ENCODE data around the gene CCL8.

The CCL8 gene

GRCh38 chr17:34305606-34306005, 13.6 kb upstream of the CCL8 start:
- Histone ChIP-seq H4K8ac (ENCODE audit: low read depth, low read length) (no peak overlapping the region), H3K36me3 (ENCODE audit: control insufficient read depth in 1 of 2, insufficient read depth in 2 of 2, low read length in 2 of 2) (no peaks in the 10 kb centered on the region), H3K9ac (ENCODE audit: low read length) (no peak overlapping the region), H2BK5ac (ENCODE audit: low read depth, low read length, poor library complexity) (no peak overlapping the region), H3K4me2 (ENCODE audit: low read length) (no peak overlapping the region), H4K12ac (ENCODE audit: low read depth, low read length) (no peak overlapping the region), H3K9me3 (ENCODE audit: insufficient read depth, low read depth, low read length) (no peaks in the 10 kb centered on the region), H3K27ac (ENCODE audit: low read depth, low read length) (no peak overlapping the region), H3K79me1 (ENCODE audit: low read length) (no peaks in the 10 kb centered on the region), H3K18ac (ENCODE audit: low read length) (no peak overlapping the region), H3K4me3 (ENCODE audit: low read depth, low read length) (no peak overlapping the region), H3K23ac (ENCODE audit: low read length) (no peak overlapping the region), H4K91ac (ENCODE audit: low read depth, low read length) (no peak overlapping the region), H3K27me3 (ENCODE audit: insufficient read depth, low read length) (no peaks in the 10 kb centered on the region), H2BK120ac (ENCODE audit: insufficient read depth, low read length, poor library complexity) (no peak overlapping the region), H3K4ac (ENCODE audit: low read depth, low read length) (no peak overlapping the region), H2AK5ac (ENCODE audit: low read length) (no peak overlapping the region), H3K79me2 (ENCODE audit: control insufficient read depth, insufficient read depth, low read length, poor library complexity) (no peaks in the 10 kb centered on the region), H3K14ac (ENCODE audit: low read length) (no peak overlapping the region), H3K4me1 (ENCODE audit: control insufficient read depth in 1 of 2, insufficient read depth in 2 of 2, low read length in 2 of 2) (peaks cover 4 to 5% of the 10 kb centered on the region in 2 experiments), H2AFZ (ENCODE audit: insufficient read depth, low read length, poor library complexity) (no peak overlapping the region), H2BK12ac (ENCODE audit: low read length) (no peak overlapping the region)
- no peak for DNase-seq

- no peak overlapping the region for H2AK5ac ChIP-seq (ENCODE audit: low read length)
- DNase-seq, result no peak
- H3K79me1 ChIP-seq (ENCODE audit: low read length), result no peaks in the 10 kb centered on the region
- H4K91ac ChIP-seq (ENCODE audit: low read depth, low read length), result no peak overlapping the region
- no peak overlapping the region for H4K8ac ChIP-seq (ENCODE audit: low read depth, low read length)
- H3K23ac ChIP-seq (ENCODE audit: low read length), result no peak overlapping the region
- H3K9me3 ChIP-seq (ENCODE audit: insufficient read depth, low read depth, low read length), result no peaks in the 10 kb centered on the region
- no peak overlapping the region for H3K27ac ChIP-seq (ENCODE audit: low read depth, low read length)
- H2BK120ac ChIP-seq (ENCODE audit: insufficient read depth, low read length, poor library complexity), result no peak overlapping the region
- H3K4ac ChIP-seq (ENCODE audit: low read depth, low read length), result no peak overlapping the region
- H4K12ac ChIP-seq (ENCODE audit: low read depth, low read length), result no peak overlapping the region
- H3K4me3 ChIP-seq (ENCODE audit: low read depth, low read length), result no peak overlapping the region
- no peak overlapping the region for H3K14ac ChIP-seq (ENCODE audit: low read length)
- H3K79me2 ChIP-seq (ENCODE audit: control insufficient read depth, insufficient read depth, low read length, poor library complexity), result no peaks in the 10 kb centered on the region
- no peaks in the 10 kb centered on the region for H3K4me1 ChIP-seq (ENCODE audit: control insufficient read depth in 1 of 2, insufficient read depth in 2 of 2, low read length in 2 of 2)
- H3K18ac ChIP-seq (ENCODE audit: low read length), result no peak overlapping the region
- no peaks in the 10 kb centered on the region for H3K36me3 ChIP-seq (ENCODE audit: control insufficient read depth in 1 of 2, insufficient read depth in 2 of 2, low read length in 2 of 2)
- H3K27me3 ChIP-seq (ENCODE audit: insufficient read depth, low read length), result no peaks in the 10 kb centered on the region
- no peak overlapping the region for H2BK5ac ChIP-seq (ENCODE audit: low read depth, low read length, poor library complexity)
- no peak overlapping the region for H3K9ac ChIP-seq (ENCODE audit: low read length)
- H2AFZ ChIP-seq (ENCODE audit: insufficient read depth, low read length, poor library complexity), result no peak overlapping the region
- WGBS (ENCODE audit: extremely low coverage, insufficient coverage, insufficient read length), result no CpG with 5 or more reads among the region's 3 CpGs
- H3K4me2 ChIP-seq (ENCODE audit: low read length), result no peak overlapping the region
- H2BK12ac ChIP-seq (ENCODE audit: low read length), result no peak overlapping the region
Measured at GRCh38 chr17:34306466-34306865, 12.8 kb upstream of the CCL8 start.

- no peak overlapping the region for H2BK120ac ChIP-seq (ENCODE audit: insufficient read depth, low read length, poor library complexity)
- no peak overlapping the region for H3K4me3 ChIP-seq (ENCODE audit: low read depth, low read length)
- no CpG with 5 or more reads among the region's 3 CpGs for WGBS (ENCODE audit: extremely low coverage, insufficient coverage, insufficient read length)
- no peak overlapping the region for H3K9ac ChIP-seq (ENCODE audit: low read length)
- H2BK5ac ChIP-seq (ENCODE audit: low read depth, low read length, poor library complexity), result no peak overlapping the region
- no peak overlapping the region for H4K12ac ChIP-seq (ENCODE audit: low read depth, low read length)
- no peak overlapping the region for H4K8ac ChIP-seq (ENCODE audit: low read depth, low read length)
- no peak overlapping the region for H3K4me2 ChIP-seq (ENCODE audit: low read length)
- H3K4me1 ChIP-seq (ENCODE audit: control insufficient read depth in 1 of 2, insufficient read depth in 2 of 2, low read length in 2 of 2), result no peaks in the 10 kb centered on the region
- no peak overlapping the region for H2AFZ ChIP-seq (ENCODE audit: insufficient read depth, low read length, poor library complexity)
- no peak overlapping the region for H3K4ac ChIP-seq (ENCODE audit: low read depth, low read length)
- H3K79me2 ChIP-seq (ENCODE audit: control insufficient read depth, insufficient read depth, low read length, poor library complexity), result no peaks in the 10 kb centered on the region
- no peak overlapping the region for H3K23ac ChIP-seq (ENCODE audit: low read length)
- H3K27me3 ChIP-seq (ENCODE audit: insufficient read depth, low read length), result no peaks in the 10 kb centered on the region
- H3K9me3 ChIP-seq (ENCODE audit: insufficient read depth, low read depth, low read length), result no peaks in the 10 kb centered on the region
- no peak overlapping the region for H2BK12ac ChIP-seq (ENCODE audit: low read length)
- H3K79me1 ChIP-seq (ENCODE audit: low read length), result no peaks in the 10 kb centered on the region
- H4K91ac ChIP-seq (ENCODE audit: low read depth, low read length), result no peak overlapping the region
- no peak overlapping the region for H2AK5ac ChIP-seq (ENCODE audit: low read length)
- no peak overlapping the region for H3K14ac ChIP-seq (ENCODE audit: low read length)
- no peak overlapping the region for H3K27ac ChIP-seq (ENCODE audit: low read depth, low read length)
- peak in 1 of 2 donors; percentile 17 for DNase-seq
- no peak overlapping the region for H3K18ac ChIP-seq (ENCODE audit: low read length)
- no peaks in the 10 kb centered on the region for H3K36me3 ChIP-seq (ENCODE audit: control insufficient read depth in 1 of 2, insufficient read depth in 2 of 2, low read length in 2 of 2)
Measured at GRCh38 chr17:34307110-34307509, 12.1 kb upstream of the CCL8 start.

- Histone ChIP-seq H3K4me2 (ENCODE audit: low read length) (no peak overlapping the region), H3K4ac (ENCODE audit: low read depth, low read length) (no peak overlapping the region), H3K14ac (ENCODE audit: low read length) (no peak overlapping the region), H4K8ac (ENCODE audit: low read depth, low read length) (no peak overlapping the region), H3K4me3 (ENCODE audit: low read depth, low read length) (no peak overlapping the region), H3K18ac (ENCODE audit: low read length) (no peak overlapping the region), H3K27me3 (ENCODE audit: insufficient read depth, low read length) (no peaks in the 10 kb centered on the region), H3K36me3 (ENCODE audit: control insufficient read depth in 1 of 2, insufficient read depth in 2 of 2, low read length in 2 of 2) (no peaks in the 10 kb centered on the region), H3K9me3 (ENCODE audit: insufficient read depth, low read depth, low read length) (no peaks in the 10 kb centered on the region), H2AFZ (ENCODE audit: insufficient read depth, low read length, poor library complexity) (no peak overlapping the region), H3K79me2 (ENCODE audit: control insufficient read depth, insufficient read depth, low read length, poor library complexity) (no peaks in the 10 kb centered on the region), H3K27ac (ENCODE audit: low read depth, low read length) (no peak overlapping the region), H4K91ac (ENCODE audit: low read depth, low read length) (no peak overlapping the region), H2BK5ac (ENCODE audit: low read depth, low read length, poor library complexity) (no peak overlapping the region), H4K12ac (ENCODE audit: low read depth, low read length) (no peak overlapping the region), H2BK120ac (ENCODE audit: insufficient read depth, low read length, poor library complexity) (no peak overlapping the region), H3K23ac (ENCODE audit: low read length) (no peak overlapping the region), H3K79me1 (ENCODE audit: low read length) (no peaks in the 10 kb centered on the region), H2BK12ac (ENCODE audit: low read length) (no peak overlapping the region), H3K4me1 (ENCODE audit: control insufficient read depth in 1 of 2, insufficient read depth in 2 of 2, low read length in 2 of 2) (no peaks in the 10 kb centered on the region), H2AK5ac (ENCODE audit: low read length) (no peak overlapping the region), H3K9ac (ENCODE audit: low read length) (no peak overlapping the region)
- peak in 1 of 2 donors; percentile 4 for DNase-seq
Measured at GRCh38 chr17:34308371-34308770, 10.9 kb upstream of the CCL8 start.

GRCh38 chr17:34311291-34311690, 7.9 kb upstream of the CCL8 start:
- H3K4me2 ChIP-seq (ENCODE audit: low read length), result no peak overlapping the region
- no peak overlapping the region for H3K23ac ChIP-seq (ENCODE audit: low read length)

More at GRCh38 chr17:34311291-34311690, 7.9 kb upstream of the CCL8 start:
- H4K8ac ChIP-seq (ENCODE audit: low read depth, low read length), result no peak overlapping the region
- H3K9me3 ChIP-seq (ENCODE audit: insufficient read depth, low read depth, low read length), result no peaks in the 10 kb centered on the region
- no peak overlapping the region for H3K4me3 ChIP-seq (ENCODE audit: low read depth, low read length)
- H2AK5ac ChIP-seq (ENCODE audit: low read length), result no peak overlapping the region
- WGBS (ENCODE audit: extremely low coverage, insufficient coverage, insufficient read length), result no CpG with 5 or more reads among the region's 7 CpGs
- no peak overlapping the region for H3K9ac ChIP-seq (ENCODE audit: low read length)
- H3K27ac ChIP-seq (ENCODE audit: low read depth, low read length), result no peak overlapping the region
- H3K79me2 ChIP-seq (ENCODE audit: control insufficient read depth, insufficient read depth, low read length, poor library complexity), result no peaks in the 10 kb centered on the region
- H3K4ac ChIP-seq (ENCODE audit: low read depth, low read length), result no peak overlapping the region
- H2BK5ac ChIP-seq (ENCODE audit: low read depth, low read length, poor library complexity), result no peak overlapping the region
- no peak for DNase-seq
- H3K14ac ChIP-seq (ENCODE audit: low read length), result no peak overlapping the region
- H3K18ac ChIP-seq (ENCODE audit: low read length), result no peak overlapping the region
- H2AFZ ChIP-seq (ENCODE audit: insufficient read depth, low read length, poor library complexity), result no peak overlapping the region
- no peak overlapping the region for H2BK120ac ChIP-seq (ENCODE audit: insufficient read depth, low read length, poor library complexity)
- no peaks in the 10 kb centered on the region for H3K79me1 ChIP-seq (ENCODE audit: low read length)
- H4K91ac ChIP-seq (ENCODE audit: low read depth, low read length), result no peak overlapping the region
- H3K4me1 ChIP-seq (ENCODE audit: control insufficient read depth in 1 of 2, insufficient read depth in 2 of 2, low read length in 2 of 2), result no peaks in the 10 kb centered on the region
- no peak overlapping the region for H2BK12ac ChIP-seq (ENCODE audit: low read length)
- H3K36me3 ChIP-seq (ENCODE audit: control insufficient read depth in 1 of 2, insufficient read depth in 2 of 2, low read length in 2 of 2), result no peaks in the 10 kb centered on the region
- H3K27me3 ChIP-seq (ENCODE audit: insufficient read depth, low read length), result no peaks in the 10 kb centered on the region
- H4K12ac ChIP-seq (ENCODE audit: low read depth, low read length), result no peak overlapping the region

Measured in trophoblast cell (in vitro differentiated cells and primary cell).